Mesenchymal stem cell (in vitro differentiated cells and primary cell): Measurements from ENCODE around the gene MCM3AP.

ENCODE experiments used
- DNase-seq: peaks from one replicate; pipeline ENCODE4 v3.0.0-alpha.2; 2013
- H2AFZ ChIP-seq: one replicate; pipeline ENCODE4 v1.6.1; 2013; ENCODE audit warnings: low read depth, mild to moderate bottlenecking, control low read depth, inconsistent platforms, low read length, moderate library complexity
- H2AK5ac ChIP-seq: 2 replicates; pipeline ENCODE4 v1.6.1; 2013; ENCODE audit warnings: low read length, moderate library complexity, mild to moderate bottlenecking, inconsistent platforms; ENCODE audit not compliant: severe bottlenecking
- H2BK120ac ChIP-seq: one replicate; pipeline ENCODE4 v1.6.1; 2013; ENCODE audit warnings: low read depth, mild to moderate bottlenecking, inconsistent platforms, low read length, moderate library complexity
- H2BK12ac ChIP-seq, 2 experiments: one replicate each; pipeline ENCODE4 v1.6.1; 2013; ENCODE audit warnings: inconsistent platforms in 2 of 2, low read length in 2 of 2, mild to moderate bottlenecking in 2 of 2, moderate library complexity in 2 of 2, control low read depth in 1 of 2
- H2BK15ac ChIP-seq: one replicate; pipeline ENCODE4 v1.6.1; 2013; ENCODE audit warnings: mild to moderate bottlenecking, low read depth, inconsistent platforms; ENCODE audit not compliant: poor library complexity, severe bottlenecking
- H2BK5ac ChIP-seq: 2 replicates; pipeline ENCODE4 v1.6.1; 2013; ENCODE audit warnings: low read depth, mild to moderate bottlenecking, low read length, control low read depth, inconsistent platforms; ENCODE audit not compliant: poor library complexity, severe bottlenecking
- H3K14ac ChIP-seq, 2 experiments: one replicate each; pipeline ENCODE4 v1.6.1; 2013; ENCODE audit warnings: inconsistent platforms in 2 of 2, low read length in 2 of 2, control low read depth in 1 of 2, mild to moderate bottlenecking in 1 of 2, moderate library complexity in 1 of 2
- H3K18ac ChIP-seq, 2 experiments: one replicate each; pipeline ENCODE4 v1.6.1; 2013; ENCODE audit warnings: inconsistent platforms in 2 of 2, low read length in 2 of 2, control low read depth in 1 of 2, low read depth in 1 of 2, mild to moderate bottlenecking in 1 of 2
- H3K23ac ChIP-seq, 2 experiments: one replicate each; pipeline ENCODE4 v1.6.1; 2013; ENCODE audit warnings: inconsistent platforms in 2 of 2, low read length in 2 of 2, mild to moderate bottlenecking in 2 of 2, moderate library complexity in 2 of 2, control low read depth in 1 of 2
- H3K27ac ChIP-seq: 2 replicates; pipeline ENCODE4 v1.5.1; 2013; ENCODE audit warnings: mild to moderate bottlenecking, moderate library complexity, low read length, control low read depth, inconsistent platforms; ENCODE audit not compliant: poor library complexity, severe bottlenecking
- H3K27me3 ChIP-seq, 2 experiments: 2 replicates each; pipeline versions ENCODE4 v1.6.1 to v1.7.0; 2013; ENCODE audit warnings: low read length in 2 of 2, mild to moderate bottlenecking in 2 of 2, moderate library complexity in 2 of 2, control low read depth in 1 of 2, inconsistent platforms in 1 of 2; ENCODE audit not compliant: control insufficient read depth in 1 of 2, insufficient read depth in 1 of 2
- H3K36me3 ChIP-seq, 2 experiments: 2 replicates each; pipeline versions ENCODE4 v1.6.1 to v1.7.0; 2013; ENCODE audit warnings: low read length in 2 of 2, control low read depth in 1 of 2, inconsistent platforms in 1 of 2, low read depth in 1 of 2, mild to moderate bottlenecking in 1 of 2; ENCODE audit not compliant: insufficient read depth in 2 of 2, control insufficient read depth in 1 of 2
- H3K4ac ChIP-seq, 2 experiments: one replicate each; pipeline ENCODE4 v1.6.1; 2013; ENCODE audit warnings: inconsistent platforms in 2 of 2, low read length in 2 of 2, mild to moderate bottlenecking in 2 of 2, moderate library complexity in 2 of 2, control low read depth in 1 of 2, low read depth in 1 of 2
- H3K4me1 ChIP-seq: 2 replicates; pipeline ENCODE4 v1.6.1; 2013; ENCODE audit warnings: low read depth, low read length, control low read depth; ENCODE audit not compliant: control insufficient read depth, insufficient read depth
- H3K4me2 ChIP-seq: 2 replicates; pipeline ENCODE4 v1.6.1; 2013; ENCODE audit warnings: low read length, mild to moderate bottlenecking, inconsistent platforms; ENCODE audit not compliant: poor library complexity, severe bottlenecking
- H3K4me3 ChIP-seq, 2 experiments: 2 replicates each; pipeline versions ENCODE4 v1.5.1 to v1.7.0; 2013; ENCODE audit warnings: low read length in 2 of 2, mild to moderate bottlenecking in 2 of 2, control low read depth in 1 of 2, low read depth in 1 of 2; ENCODE audit not compliant: insufficient read depth in 1 of 2
- H3K79me1 ChIP-seq: replicated peaks from 2 replicates; pipeline ENCODE4 v1.6.1; 2013; ENCODE audit warnings: mild to moderate bottlenecking, control low read depth, low read length, inconsistent platforms; ENCODE audit not compliant: poor library complexity, severe bottlenecking
- H3K9ac ChIP-seq: 2 replicates; pipeline ENCODE4 v1.7.0; 2013; ENCODE audit warnings: mild to moderate bottlenecking, low read length, moderate library complexity
- H3K9me3 ChIP-seq: 2 replicates; pipeline ENCODE4 v1.7.0; 2013; ENCODE audit warnings: mild to moderate bottlenecking, low read length; ENCODE audit not compliant: control insufficient read depth
- H4K8ac ChIP-seq: one replicate; pipeline ENCODE4 v1.6.1; 2013; ENCODE audit warnings: inconsistent platforms, mild to moderate bottlenecking, low read length, moderate library complexity
- H4K91ac ChIP-seq: one replicate; pipeline ENCODE4 v1.6.1; 2013; ENCODE audit warnings: mild to moderate bottlenecking, low read length, inconsistent platforms
- WGBS: methylation state at CpG from one replicate; pipeline ENCODE4 v1.1.7; 2013; ENCODE audit warnings: mixed read lengths; 5-methylcytosine and 5-hydroxymethylcytosine counted together

The MCM3AP gene

GRCh38 chr21:46207006-46207919, 78.1 kb downstream of the MCM3AP start:
- peaks cover 84 to 95% of the 10 kb centered on the region in 2 experiments for H3K36me3 ChIP-seq
- H3K27me3 ChIP-seq = no peaks in the 10 kb centered on the region
- H3K9ac ChIP-seq = no peak overlapping the region
- H3K14ac ChIP-seq = no peak overlapping the region
- H2BK12ac ChIP-seq = no peak overlapping the region
- H3K18ac ChIP-seq = no peak overlapping the region
- 97% methylated on average over 21 of the region's 21 CpGs for WGBS
- H4K91ac ChIP-seq = no peak overlapping the region
- no peak overlapping the region for H3K4ac ChIP-seq
- H2AK5ac ChIP-seq = no peak overlapping the region
- no peak overlapping the region for H2BK5ac ChIP-seq
- H3K27ac ChIP-seq = no peak overlapping the region
- H2BK15ac ChIP-seq = no peak overlapping the region
- H2BK120ac ChIP-seq = no peak overlapping the region
- H3K79me1 ChIP-seq = peaks cover 26% of the 10 kb centered on the region
- H3K4me1 ChIP-seq = peaks cover 3% of the 10 kb centered on the region
- no peak overlapping the region for H4K8ac ChIP-seq
- H2AFZ ChIP-seq = no peak overlapping the region
- DNase-seq = no peak
- H3K4me2 ChIP-seq = no peak overlapping the region
- H3K23ac ChIP-seq = no peak overlapping the region
- H3K4me3 ChIP-seq = no peak overlapping the region
- H3K9me3 ChIP-seq = no peaks in the 10 kb centered on the region

DNA sequence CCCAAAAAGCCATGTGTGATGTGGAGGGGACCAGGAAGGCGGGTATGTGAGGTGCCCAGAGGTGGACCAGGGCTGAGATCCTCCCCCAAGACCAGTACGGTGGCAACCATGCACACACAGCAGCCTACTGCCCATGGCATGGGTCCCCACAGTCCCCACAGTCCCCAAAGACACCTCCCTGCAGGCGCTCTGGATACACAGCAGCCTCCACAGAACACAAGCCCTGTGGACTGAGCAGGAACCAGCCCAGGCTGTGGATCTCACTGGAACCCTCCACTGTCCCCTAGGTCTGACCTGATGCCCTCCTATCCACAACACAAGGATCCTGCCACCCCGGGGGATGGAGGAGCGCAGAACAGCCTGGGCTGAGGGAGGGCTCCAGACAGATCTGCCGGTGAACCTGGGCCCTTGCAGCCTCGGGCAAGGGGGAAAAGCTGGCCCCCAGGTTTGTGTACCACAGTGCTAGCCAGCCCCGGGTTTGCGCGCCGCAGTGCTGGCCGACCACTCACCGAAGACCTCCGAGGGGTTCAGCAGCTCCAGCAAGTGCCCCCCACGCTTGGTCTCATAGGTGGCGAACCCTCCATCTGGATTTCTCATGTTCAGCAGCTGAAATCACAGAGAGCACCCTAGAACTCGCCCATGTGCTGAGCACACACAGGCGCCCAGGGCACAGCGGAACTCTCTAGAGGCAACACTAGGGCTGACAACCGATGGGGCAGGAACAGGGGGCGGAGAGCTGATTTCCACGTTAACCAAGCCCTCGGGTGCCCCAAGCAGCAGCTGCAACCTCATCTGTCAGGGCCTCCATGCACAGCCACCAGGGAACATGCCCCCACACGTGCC, 79.0 kb downstream of the MCM3AP start:
- peaks cover 21% of the 10 kb centered on the region for H3K79me1 ChIP-seq
- no peak overlapping the region for H3K9ac ChIP-seq
- no peak overlapping the region for H3K4me3 ChIP-seq
- no peak overlapping the region for H3K18ac ChIP-seq
- no peak overlapping the region for H2AK5ac ChIP-seq
- H3K27me3 ChIP-seq = no peaks in the 10 kb centered on the region
- no peaks in the 10 kb centered on the region for H3K9me3 ChIP-seq
- H2BK15ac ChIP-seq = no peak overlapping the region
- no peak overlapping the region for H3K27ac ChIP-seq
- no peak for DNase-seq
- H4K91ac ChIP-seq = peak overlapping the region; percentile 28
- H3K23ac ChIP-seq = peak overlapping the region in 1 of 2 experiments; percentile 16
- no peak overlapping the region for H3K4ac ChIP-seq
- H3K36me3 ChIP-seq = peaks cover 75 to 89% of the 10 kb centered on the region in 2 experiments
- no peak overlapping the region for H2BK12ac ChIP-seq
- H2AFZ ChIP-seq = no peak overlapping the region
- no peak overlapping the region for H3K14ac ChIP-seq
- no peak overlapping the region for H2BK120ac ChIP-seq
- no peak overlapping the region for H3K4me2 ChIP-seq
- no peak overlapping the region for H2BK5ac ChIP-seq
- H4K8ac ChIP-seq = no peak overlapping the region
- peaks cover 3% of the 10 kb centered on the region for H3K4me1 ChIP-seq
- 96% methylated on average over 24 of the region's 24 CpGs for WGBS

GRCh38 chr21:46205766-46206162, 79.6 kb downstream of the MCM3AP start:
- H2BK15ac ChIP-seq = no peak overlapping the region
- H3K9me3 ChIP-seq = no peaks in the 10 kb centered on the region
- no peak overlapping the region for H3K27ac ChIP-seq
- H3K9ac ChIP-seq = no peak overlapping the region
- no peak overlapping the region for H3K4me2 ChIP-seq
- no peak overlapping the region for H3K18ac ChIP-seq
- DNase-seq = no peak
- no peak overlapping the region for H2BK120ac ChIP-seq
- 99% methylated on average over 14 of the region's 16 CpGs for WGBS
- H3K79me1 ChIP-seq = peaks cover 19% of the 10 kb centered on the region
- no peak overlapping the region for H2AK5ac ChIP-seq
- no peak overlapping the region for H3K4ac ChIP-seq
- H2AFZ ChIP-seq = no peak overlapping the region
- H2BK12ac ChIP-seq = no peak overlapping the region
- no peak overlapping the region for H3K23ac ChIP-seq
- H3K36me3 ChIP-seq = peaks cover 73 to 90% of the 10 kb centered on the region in 2 experiments
- no peak overlapping the region for H3K14ac ChIP-seq
- no peak overlapping the region for H2BK5ac ChIP-seq
- no peak overlapping the region for H4K8ac ChIP-seq
- peaks cover 3% of the 10 kb centered on the region for H3K4me1 ChIP-seq
- H3K27me3 ChIP-seq = no peaks in the 10 kb centered on the region
- no peak overlapping the region for H4K91ac ChIP-seq
- no peak overlapping the region for H3K4me3 ChIP-seq

- H3K27me3 ChIP-seq = no peaks in the 10 kb centered on the region
Measured at GRCh38 chr21:46205166-46205565, 80.2 kb downstream of the MCM3AP start.

More at GRCh38 chr21:46205166-46205565, 80.2 kb downstream of the MCM3AP start:
- no peak for DNase-seq
- Histone ChIP-seq H3K27ac (no peak overlapping the region), H3K4me1 (peaks cover 3% of the 10 kb centered on the region), H4K91ac (no peak overlapping the region), H3K23ac (no peak overlapping the region), H2AFZ (no peak overlapping the region), H2BK120ac (no peak overlapping the region), H3K18ac (no peak overlapping the region), H3K36me3 (peaks cover 67 to 90% of the 10 kb centered on the region in 2 experiments), H3K79me1 (peaks cover 15% of the 10 kb centered on the region), H2BK15ac (no peak overlapping the region), H2AK5ac (no peak overlapping the region), H3K4me3 (no peak overlapping the region), H2BK5ac (no peak overlapping the region), H2BK12ac (no peak overlapping the region), H3K9ac (no peak overlapping the region), H3K4ac (no peak overlapping the region), H3K14ac (no peak overlapping the region), H4K8ac (no peak overlapping the region), H3K4me2 (no peak overlapping the region), H3K9me3 (no peaks in the 10 kb centered on the region)
- WGBS = 99% methylated on average over 16 of the region's 18 CpGs
